ENCODE measurements around the gene TMC1.
A peak's percentile ranks its signal among the peaks of the same experiment; 100 is the strongest.

Gene TMC1

GRCh38 chr9:72703574-72703973 lies 182.2 kb downstream of the TMC1 start:
- H3K4me2 ChIP-seq (ENCODE audit: low read depth, low read length, poor library complexity, severe bottlenecking) = no peak overlapping the region
- no peaks in the 10 kb centered on the region for H3K36me3 ChIP-seq (ENCODE audit: insufficient read depth, low read length)
- H3K9me2 ChIP-seq (replicated peaks; ENCODE audit: low read depth, low read length) = no peaks in the 10 kb centered on the region
- no peak overlapping the region for H2AFZ ChIP-seq (ENCODE audit: low read length)
- no peaks in the 10 kb centered on the region for H3K9me3 ChIP-seq (ENCODE audit: insufficient read depth, low read depth, low read length)
- H3K27me3 ChIP-seq (ENCODE audit: insufficient read depth, low read length, poor library complexity, severe bottlenecking) = no peaks in the 10 kb centered on the region
- no peaks in the 10 kb centered on the region for H4K20me1 ChIP-seq (ENCODE audit: insufficient read depth, low read length, poor library complexity, severe bottlenecking)
- H3K4me3 ChIP-seq (ENCODE audit: low read length, poor library complexity, severe bottlenecking) = no peak overlapping the region
- H3K9ac ChIP-seq (ENCODE audit: low read depth, low read length, poor library complexity, severe bottlenecking) = no peak overlapping the region
- TF ChIP-seq CTCF (conservative IDR thresholded peaks at IDR 0.05; ENCODE audit: low read length) = no peak
- TF ChIP-seq EZH2phosphoT487 (IDR thresholded peaks at IDR 0.05; ENCODE audit: borderline replicate concordance) = no peak
- no peaks in the 10 kb centered on the region for H3K4me1 ChIP-seq (ENCODE audit: insufficient read depth, low read length, poor library complexity, severe bottlenecking)
- no peaks in the 10 kb centered on the region for H3F3A ChIP-seq (ENCODE audit: low read depth)
- H3K79me2 ChIP-seq (ENCODE audit: insufficient read depth, low read length) = no peaks in the 10 kb centered on the region

DNA sequence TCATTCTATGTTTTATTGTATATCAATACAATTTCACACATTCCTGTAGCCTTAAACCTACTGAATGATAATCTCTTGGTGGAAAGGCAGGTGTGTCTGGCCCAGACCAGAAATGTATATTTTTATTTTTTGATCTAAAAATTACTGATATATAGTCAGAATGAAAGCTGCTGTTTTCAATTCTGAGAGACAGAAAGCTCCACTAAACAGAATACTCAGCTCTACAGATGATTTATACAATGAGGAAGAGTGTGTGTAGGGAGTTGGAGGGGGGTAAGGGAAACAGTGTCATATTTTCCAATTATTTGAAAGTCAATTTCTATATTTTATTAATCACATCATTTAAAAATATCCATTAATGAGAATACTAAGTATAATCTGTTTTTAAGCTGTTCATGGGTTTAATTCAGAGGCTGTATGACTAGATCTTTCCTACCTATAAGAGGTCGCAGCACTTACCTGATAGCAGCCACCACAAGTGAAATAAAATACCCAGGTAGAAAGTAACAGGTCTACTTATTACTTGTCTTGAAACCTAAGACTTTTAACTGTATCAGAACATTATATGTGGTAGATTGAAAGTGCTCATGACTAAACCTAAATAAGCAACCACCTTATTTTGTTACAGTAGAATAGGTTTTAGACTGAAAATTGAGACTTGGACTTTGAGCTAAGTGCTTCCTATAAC lies 183.4 kb downstream of the TMC1 start:
- Histone ChIP-seq H3K9ac (ENCODE audit: low read depth, low read length, poor library complexity, severe bottlenecking) (no peak overlapping the region), H3K79me2 (ENCODE audit: insufficient read depth, low read length) (no peaks in the 10 kb centered on the region), H3K4me3 (ENCODE audit: low read length, poor library complexity, severe bottlenecking) (no peak overlapping the region), H3K9me3 (ENCODE audit: insufficient read depth, low read depth, low read length) (no peaks in the 10 kb centered on the region), H3K27me3 (ENCODE audit: insufficient read depth, low read length, poor library complexity, severe bottlenecking) (no peaks in the 10 kb centered on the region), H3K9me2 (replicated peaks; ENCODE audit: low read depth, low read length) (no peaks in the 10 kb centered on the region), H4K20me1 (ENCODE audit: insufficient read depth, low read length, poor library complexity, severe bottlenecking) (no peaks in the 10 kb centered on the region), H3K4me2 (ENCODE audit: low read depth, low read length, poor library complexity, severe bottlenecking) (no peak overlapping the region), H3K4me1 (ENCODE audit: insufficient read depth, low read length, poor library complexity, severe bottlenecking) (no peaks in the 10 kb centered on the region), H2AFZ (ENCODE audit: low read length) (no peak overlapping the region), H3F3A (ENCODE audit: low read depth) (no peaks in the 10 kb centered on the region), H3K36me3 (ENCODE audit: insufficient read depth, low read length) (no peaks in the 10 kb centered on the region)
- TF ChIP-seq CTCF (conservative IDR thresholded peaks at IDR 0.05; ENCODE audit: low read length) (no peak), EZH2phosphoT487 (IDR thresholded peaks at IDR 0.05; ENCODE audit: borderline replicate concordance) (no peak)

DNA sequence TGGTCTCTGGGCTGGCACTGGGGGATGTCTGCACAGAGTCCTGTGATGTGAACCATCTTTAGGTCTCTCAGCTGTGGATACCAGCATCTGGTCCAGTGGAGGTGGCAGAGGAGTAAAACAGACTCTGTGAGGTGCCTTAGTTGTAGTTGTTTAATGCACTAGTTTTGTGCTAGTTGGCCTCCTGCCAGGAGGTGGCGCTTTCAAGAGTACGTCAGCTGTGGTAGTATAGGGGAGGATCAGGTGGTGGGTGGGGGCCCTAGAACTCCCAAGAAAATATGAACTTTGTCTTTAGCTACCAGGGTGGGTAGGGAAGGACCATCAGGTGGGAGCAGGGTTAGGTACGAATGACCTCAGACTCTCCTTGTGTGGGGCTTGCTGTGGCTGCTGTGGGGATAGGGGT lies 197.1 kb downstream of the TMC1 start:
- Histone ChIP-seq H3K4me2 (ENCODE audit: low read depth, low read length, poor library complexity, severe bottlenecking) (no peak overlapping the region), H3K4me1 (ENCODE audit: insufficient read depth, low read length, poor library complexity, severe bottlenecking) (no peaks in the 10 kb centered on the region), H3K9me2 (replicated peaks; ENCODE audit: low read depth, low read length) (no peaks in the 10 kb centered on the region), H3F3A (ENCODE audit: low read depth) (no peaks in the 10 kb centered on the region), H3K79me2 (ENCODE audit: insufficient read depth, low read length) (no peaks in the 10 kb centered on the region), H4K20me1 (ENCODE audit: insufficient read depth, low read length, poor library complexity, severe bottlenecking) (no peaks in the 10 kb centered on the region), H3K27me3 (ENCODE audit: insufficient read depth, low read length, poor library complexity, severe bottlenecking) (no peaks in the 10 kb centered on the region), H3K36me3 (ENCODE audit: insufficient read depth, low read length) (no peaks in the 10 kb centered on the region), H2AFZ (ENCODE audit: low read length) (no peak overlapping the region), H3K9me3 (ENCODE audit: insufficient read depth, low read depth, low read length) (no peaks in the 10 kb centered on the region), H3K9ac (ENCODE audit: low read depth, low read length, poor library complexity, severe bottlenecking) (no peak overlapping the region), H3K4me3 (ENCODE audit: low read length, poor library complexity, severe bottlenecking) (no peak overlapping the region)
- no peak for TF ChIP-seq EZH2phosphoT487 (IDR thresholded peaks at IDR 0.05; ENCODE audit: borderline replicate concordance)
- TF ChIP-seq CTCF (conservative IDR thresholded peaks at IDR 0.05; ENCODE audit: low read length) = peak; percentile 56
